Glutamatergic neuron (in vitro differentiated cells): ENCODE measurements around the gene VSTM2B. TPM values are rescaled to one million over a fixed set of nuclear protein-coding genes. Genes with fewer than 3 reads are reported as not detected.

ENCODE experiments used
- DNase-seq: peaks from one replicate; pipeline ENCODE4 v3.0.0; 2022
- H3K27ac Mint-ChIP-seq: one replicate; pipeline ENCODE4 v1.8.0; 2020; ENCODE audit warnings: mild to moderate bottlenecking, mixed read lengths, inconsistent platforms; ENCODE audit not compliant: unreplicated experiment
- H3K27me3 Mint-ChIP-seq: one replicate; pipeline ENCODE4 v1.8.0; 2020; ENCODE audit warnings: mild to moderate bottlenecking, moderate library complexity, mixed read lengths, inconsistent platforms; ENCODE audit not compliant: unreplicated experiment
- H3K36me3 Mint-ChIP-seq: one replicate; pipeline ENCODE4 v1.8.0; 2020; ENCODE audit warnings: mild to moderate bottlenecking, mixed read lengths, inconsistent platforms; ENCODE audit not compliant: unreplicated experiment
- H3K4me1 Mint-ChIP-seq: one replicate; pipeline ENCODE4 v1.8.0; 2020; ENCODE audit warnings: mild to moderate bottlenecking, low read depth, mixed read lengths, inconsistent platforms; ENCODE audit not compliant: unreplicated experiment
- H3K4me3 Mint-ChIP-seq: one replicate; pipeline ENCODE4 v1.8.0; 2020; ENCODE audit warnings: mild to moderate bottlenecking, mixed read lengths, inconsistent platforms; ENCODE audit not compliant: unreplicated experiment
- H3K9me3 Mint-ChIP-seq: one replicate; pipeline ENCODE4 v1.8.0; 2020; ENCODE audit warnings: mild to moderate bottlenecking, moderate library complexity, mixed read lengths, inconsistent platforms; ENCODE audit not compliant: unreplicated experiment
- total RNA-seq: library from RNA; stranded (reverse); fragmentation: NEBNext Ultra II Directional; extraction: Animal tissue kit (Norgen Biotek cat#: 25700); gene quantifications from one replicate; pipeline ENCODE4 v1.2.1, GENCODE V29; 2021; ENCODE audit not compliant: unreplicated experiment
- TF ChIP-seq, protein P1 (sequence below): fragments of 200-600 bp; sonication (generic); IDR thresholded peaks from one replicate; pipeline ENCODE4 v1.5.0; 2021; ENCODE audit not compliant: partially characterized antibody, unreplicated experiment

VSTM2B gene
- total RNA-seq, 1 donor from 2014 or later = 16.6 TPM

GRCh38 chr19:29495901-29496441 lies 29.8 kb upstream of the VSTM2B start:
- H3K9me3 Mint-ChIP-seq = peaks cover 7% of the 10 kb centered on the region
- H3K27ac Mint-ChIP-seq = no peak overlapping the region
- H3K4me1 Mint-ChIP-seq = peaks cover 2% of the 10 kb centered on the region
- H3K27me3 Mint-ChIP-seq = peaks cover 10% of the 10 kb centered on the region
- H3K4me3 Mint-ChIP-seq = no peak overlapping the region
- no peak for DNase-seq
- H3K36me3 Mint-ChIP-seq = peaks cover 3% of the 10 kb centered on the region
- TF ChIP-seq, protein P1, sequence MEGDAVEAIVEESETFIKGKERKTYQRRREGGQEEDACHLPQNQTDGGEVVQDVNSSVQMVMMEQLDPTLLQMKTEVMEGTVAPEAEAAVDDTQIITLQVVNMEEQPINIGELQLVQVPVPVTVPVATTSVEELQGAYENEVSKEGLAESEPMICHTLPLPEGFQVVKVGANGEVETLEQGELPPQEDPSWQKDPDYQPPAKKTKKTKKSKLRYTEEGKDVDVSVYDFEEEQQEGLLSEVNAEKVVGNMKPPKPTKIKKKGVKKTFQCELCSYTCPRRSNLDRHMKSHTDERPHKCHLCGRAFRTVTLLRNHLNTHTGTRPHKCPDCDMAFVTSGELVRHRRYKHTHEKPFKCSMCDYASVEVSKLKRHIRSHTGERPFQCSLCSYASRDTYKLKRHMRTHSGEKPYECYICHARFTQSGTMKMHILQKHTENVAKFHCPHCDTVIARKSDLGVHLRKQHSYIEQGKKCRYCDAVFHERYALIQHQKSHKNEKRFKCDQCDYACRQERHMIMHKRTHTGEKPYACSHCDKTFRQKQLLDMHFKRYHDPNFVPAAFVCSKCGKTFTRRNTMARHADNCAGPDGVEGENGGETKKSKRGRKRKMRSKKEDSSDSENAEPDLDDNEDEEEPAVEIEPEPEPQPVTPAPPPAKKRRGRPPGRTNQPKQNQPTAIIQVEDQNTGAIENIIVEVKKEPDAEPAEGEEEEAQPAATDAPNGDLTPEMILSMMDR = no peak

DNA sequence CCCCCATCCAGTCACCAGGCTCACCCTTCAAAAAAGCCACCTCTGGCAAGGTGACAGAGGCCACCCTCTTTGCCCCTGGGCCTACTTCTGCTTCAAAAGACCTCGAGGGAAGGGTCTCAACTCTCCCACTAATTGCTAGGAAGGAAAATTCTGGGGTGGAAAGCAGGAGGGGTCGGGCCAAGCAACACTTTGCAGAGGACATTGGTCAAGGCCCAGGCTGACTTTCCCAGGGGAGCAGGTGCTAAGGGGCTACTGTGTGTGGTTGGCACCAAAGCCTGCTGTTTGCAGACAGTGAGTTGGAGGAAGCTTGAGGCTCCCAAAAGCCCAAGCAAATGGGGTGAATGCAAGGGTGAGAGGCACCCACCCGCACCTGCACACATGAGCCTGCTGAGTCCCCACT lies 28.6 kb upstream of the VSTM2B start:
- DNase-seq = no peak
- TF ChIP-seq, protein P1 = no peak
- Mint-ChIP-seq H3K4me3 (no peak overlapping the region), H3K36me3 (peaks cover 3% of the 10 kb centered on the region), H3K27ac (no peak overlapping the region), H3K9me3 (peaks cover 10% of the 10 kb centered on the region), H3K27me3 (peaks cover 8% of the 10 kb centered on the region), H3K4me1 (peaks cover 2% of the 10 kb centered on the region)

DNA sequence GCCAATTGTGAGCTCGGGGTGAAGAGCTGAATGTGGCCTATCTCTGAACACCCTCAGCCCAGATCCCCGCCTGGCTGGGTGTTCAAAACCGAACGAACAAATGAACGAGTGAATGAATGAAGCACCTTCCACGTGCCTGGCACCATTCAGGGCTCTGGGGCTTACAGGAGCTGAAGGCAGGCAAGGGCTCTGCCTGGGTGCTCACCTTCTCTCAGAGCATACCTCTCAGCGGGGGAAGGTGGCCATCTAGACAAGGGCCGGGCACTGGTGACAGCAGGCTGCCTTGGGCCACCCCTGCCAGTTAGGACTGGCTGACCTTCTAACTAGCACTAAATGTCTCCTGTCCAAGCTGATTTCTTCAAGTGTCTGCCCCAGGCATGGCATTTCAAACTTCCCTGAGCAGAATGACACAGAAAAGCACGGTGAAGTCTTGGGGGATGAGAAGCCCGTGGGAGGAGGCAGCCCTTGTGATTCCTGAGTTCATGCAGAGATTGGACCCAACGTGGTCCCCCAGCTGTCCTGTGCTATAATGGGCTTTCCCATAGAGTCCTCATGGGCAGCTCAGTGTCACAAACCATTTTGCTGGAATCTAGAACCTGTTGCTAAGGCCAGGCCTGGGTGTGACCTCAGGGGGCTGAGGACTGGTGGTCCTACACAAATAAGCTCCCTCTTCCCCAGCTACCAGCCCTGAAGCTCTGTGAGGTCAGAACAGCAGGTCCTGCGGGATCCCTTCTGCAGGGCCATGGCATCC lies 27.9 kb upstream of the VSTM2B start:
- H3K27me3 Mint-ChIP-seq = peaks cover 10% of the 10 kb centered on the region
- peaks cover 2% of the 10 kb centered on the region for H3K4me1 Mint-ChIP-seq
- H3K36me3 Mint-ChIP-seq = peaks cover 7% of the 10 kb centered on the region
- DNase-seq = no peak
- TF ChIP-seq, protein P1 = no peak
- H3K27ac Mint-ChIP-seq = no peak overlapping the region
- no peak overlapping the region for H3K4me3 Mint-ChIP-seq
- H3K9me3 Mint-ChIP-seq = peaks cover 10% of the 10 kb centered on the region

DNA sequence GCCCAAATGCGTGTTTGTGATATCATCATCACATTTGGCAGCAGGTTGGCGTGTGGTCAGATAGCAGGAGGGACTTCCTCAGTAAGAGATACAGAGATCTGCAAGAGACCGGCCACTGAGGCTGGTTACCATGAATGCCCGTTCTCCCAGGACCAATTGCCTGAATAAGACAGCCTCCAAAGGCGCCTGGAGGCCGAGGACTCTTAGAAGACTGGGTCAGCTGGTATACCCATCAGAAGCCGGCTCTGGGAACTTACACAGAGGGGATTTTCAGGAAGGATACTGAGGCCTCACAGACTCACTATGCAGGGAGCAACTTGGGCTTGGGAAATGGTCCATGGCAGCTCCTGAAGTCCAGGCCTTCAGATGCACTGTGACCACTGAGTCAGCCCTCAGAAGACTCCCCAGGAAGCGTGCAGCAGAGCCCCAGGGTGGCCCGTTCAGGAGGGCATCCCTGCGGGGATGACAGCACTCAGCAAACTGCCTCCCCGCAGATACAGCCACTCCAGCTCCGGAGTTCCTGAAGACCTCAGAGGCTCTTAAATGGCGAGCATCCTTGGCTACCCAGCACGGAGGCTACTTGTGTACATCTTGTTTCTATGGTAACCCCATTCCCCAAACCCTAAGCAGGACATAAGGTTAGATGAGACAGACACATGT lies 26.4 kb upstream of the VSTM2B start:
- DNase-seq = no peak
- TF ChIP-seq, protein P1 = no peak
- Mint-ChIP-seq H3K27ac (no peak overlapping the region), H3K36me3 (peaks cover 13% of the 10 kb centered on the region), H3K27me3 (peaks cover 12% of the 10 kb centered on the region), H3K4me1 (peaks cover 5% of the 10 kb centered on the region), H3K4me3 (no peak overlapping the region), H3K9me3 (peaks cover 12% of the 10 kb centered on the region)
